ENCODE measurements around the gene NFATC1.

GRCh38 chr18:79510731-79511241, 115.1 kb downstream of the NFATC1 start:
- TF ChIP-seq MAX (IDR thresholded peaks at IDR 0.05) (no peak), JUN (IDR thresholded peaks at IDR 0.05) (no peak), RCOR1 (IDR thresholded peaks at IDR 0.05; ENCODE audit: low read depth, low read length) (no peak), CTCF (IDR thresholded peaks at IDR 0.05) (no peak), SREBF2 (IDR thresholded peaks at IDR 0.05) (no peak), POLR2A (IDR thresholded peaks at IDR 0.05; ENCODE audit: low read length) (no peak), BHLHE40 (IDR thresholded peaks at IDR 0.05; ENCODE audit: low read depth, low read length) (no peak), KDM1A (IDR thresholded peaks at IDR 0.05; ENCODE audit: low read depth) (no peak), ZSCAN20 (CRISPR knock-in tag; IDR thresholded peaks at IDR 0.05) (no peak), NPAS2 (CRISPR knock-in tag; IDR thresholded peaks at IDR 0.05; ENCODE audit: borderline replicate concordance) (no peak), MAZ (IDR thresholded peaks at IDR 0.05; ENCODE audit: borderline replicate concordance, low read depth, low read length) (no peak), NR3C1 (IDR thresholded peaks at IDR 0.05) (no peak), PHF8 (IDR thresholded peaks at IDR 0.05; ENCODE audit: borderline replicate concordance, low read depth) (no peak), EP300 (IDR thresholded peaks at IDR 0.05) (no peak)
